ENCODE data around the gene ZNF408. TPM values are rescaled to one million over a fixed set of nuclear protein-coding genes. Genes with fewer than 3 reads are reported as not detected.

ZNF408 gene
- total RNA-seq, 1 experiment from 2014 or later: 19.8 TPM

DNA sequence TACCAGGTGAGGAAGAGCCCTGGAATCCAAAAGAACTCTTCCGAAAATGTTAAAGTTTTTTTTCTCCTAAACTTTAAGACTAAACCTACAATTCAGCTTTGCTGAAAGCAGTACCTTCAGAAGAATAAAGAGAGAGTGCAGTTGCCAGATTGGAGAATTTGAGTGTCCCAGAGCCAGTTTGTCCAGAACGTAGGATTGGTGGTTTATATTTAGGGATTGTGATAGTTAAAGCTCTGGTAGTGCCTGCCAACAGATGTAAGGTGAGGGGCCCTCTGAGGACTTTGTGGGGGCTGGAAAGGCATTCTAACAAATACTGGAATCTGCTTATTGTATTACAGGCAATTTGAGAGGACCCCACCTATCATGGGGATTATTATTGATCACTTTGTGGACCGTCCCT lies 43.6 kb upstream of the ZNF408 start:
- DNase-seq (ENCODE audit: low read depth, low spot score): no peak
- no peaks in the 10 kb centered on the region; the same call in 1 of the 2 replicates for H3K36me3 ChIP-seq (ENCODE audit: control insufficient read depth, insufficient read depth, low read length)
- in situ Hi-C loops (cut with HindIII; ENCODE audit: low pct_unique_long_range_greater_than_20kb, low sequenced_read_pairs): no loop called here
- intact Hi-C loops (cut with micrococcal nuclease; ENCODE audit: unreplicated experiment): no loop called here
- POLR2A ChIA-PET: no interaction called here
- no peak overlapping the region for H3K4me3 ChIP-seq (ENCODE audit: low read depth in 2 of 2, low read length in 2 of 2)
- no peaks in the 10 kb centered on the region for H3K9me3 ChIP-seq (ENCODE audit: control insufficient read depth, insufficient read depth, low read depth, low read length)
- no peak for ATAC-seq
- TF ChIP-seq, protein P1, sequence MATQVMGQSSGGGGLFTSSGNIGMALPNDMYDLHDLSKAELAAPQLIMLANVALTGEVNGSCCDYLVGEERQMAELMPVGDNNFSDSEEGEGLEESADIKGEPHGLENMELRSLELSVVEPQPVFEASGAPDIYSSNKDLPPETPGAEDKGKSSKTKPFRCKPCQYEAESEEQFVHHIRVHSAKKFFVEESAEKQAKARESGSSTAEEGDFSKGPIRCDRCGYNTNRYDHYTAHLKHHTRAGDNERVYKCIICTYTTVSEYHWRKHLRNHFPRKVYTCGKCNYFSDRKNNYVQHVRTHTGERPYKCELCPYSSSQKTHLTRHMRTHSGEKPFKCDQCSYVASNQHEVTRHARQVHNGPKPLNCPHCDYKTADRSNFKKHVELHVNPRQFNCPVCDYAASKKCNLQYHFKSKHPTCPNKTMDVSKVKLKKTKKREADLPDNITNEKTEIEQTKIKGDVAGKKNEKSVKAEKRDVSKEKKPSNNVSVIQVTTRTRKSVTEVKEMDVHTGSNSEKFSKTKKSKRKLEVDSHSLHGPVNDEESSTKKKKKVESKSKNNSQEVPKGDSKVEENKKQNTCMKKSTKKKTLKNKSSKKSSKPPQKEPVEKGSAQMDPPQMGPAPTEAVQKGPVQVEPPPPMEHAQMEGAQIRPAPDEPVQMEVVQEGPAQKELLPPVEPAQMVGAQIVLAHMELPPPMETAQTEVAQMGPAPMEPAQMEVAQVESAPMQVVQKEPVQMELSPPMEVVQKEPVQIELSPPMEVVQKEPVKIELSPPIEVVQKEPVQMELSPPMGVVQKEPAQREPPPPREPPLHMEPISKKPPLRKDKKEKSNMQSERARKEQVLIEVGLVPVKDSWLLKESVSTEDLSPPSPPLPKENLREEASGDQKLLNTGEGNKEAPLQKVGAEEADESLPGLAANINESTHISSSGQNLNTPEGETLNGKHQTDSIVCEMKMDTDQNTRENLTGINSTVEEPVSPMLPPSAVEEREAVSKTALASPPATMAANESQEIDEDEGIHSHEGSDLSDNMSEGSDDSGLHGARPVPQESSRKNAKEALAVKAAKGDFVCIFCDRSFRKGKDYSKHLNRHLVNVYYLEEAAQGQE (IDR thresholded peaks at IDR 0.05; ENCODE audit: insufficient read depth in 1 of 2, low read depth in 2 of 2, low read length in 1 of 2): no peak
- TF ChIP-seq SIN3A (IDR thresholded peaks at IDR 0.05; ENCODE audit: borderline replicate concordance, insufficient read depth, low read depth, low read length) (no peak), TCF7L2 (IDR thresholded peaks at IDR 0.05; ENCODE audit: low read depth, low read length) (no peak), POLR2AphosphoS5 (IDR thresholded peaks at IDR 0.05; ENCODE audit: low read depth, low read length) (no peak)
- TF ChIP-seq, protein P2, sequence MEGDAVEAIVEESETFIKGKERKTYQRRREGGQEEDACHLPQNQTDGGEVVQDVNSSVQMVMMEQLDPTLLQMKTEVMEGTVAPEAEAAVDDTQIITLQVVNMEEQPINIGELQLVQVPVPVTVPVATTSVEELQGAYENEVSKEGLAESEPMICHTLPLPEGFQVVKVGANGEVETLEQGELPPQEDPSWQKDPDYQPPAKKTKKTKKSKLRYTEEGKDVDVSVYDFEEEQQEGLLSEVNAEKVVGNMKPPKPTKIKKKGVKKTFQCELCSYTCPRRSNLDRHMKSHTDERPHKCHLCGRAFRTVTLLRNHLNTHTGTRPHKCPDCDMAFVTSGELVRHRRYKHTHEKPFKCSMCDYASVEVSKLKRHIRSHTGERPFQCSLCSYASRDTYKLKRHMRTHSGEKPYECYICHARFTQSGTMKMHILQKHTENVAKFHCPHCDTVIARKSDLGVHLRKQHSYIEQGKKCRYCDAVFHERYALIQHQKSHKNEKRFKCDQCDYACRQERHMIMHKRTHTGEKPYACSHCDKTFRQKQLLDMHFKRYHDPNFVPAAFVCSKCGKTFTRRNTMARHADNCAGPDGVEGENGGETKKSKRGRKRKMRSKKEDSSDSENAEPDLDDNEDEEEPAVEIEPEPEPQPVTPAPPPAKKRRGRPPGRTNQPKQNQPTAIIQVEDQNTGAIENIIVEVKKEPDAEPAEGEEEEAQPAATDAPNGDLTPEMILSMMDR (IDR thresholded peaks at IDR 0.05): no peak
- no TSS peak for BruUV-seq (replicated peaks)
- no peaks in the 10 kb centered on the region for H3K4me1 ChIP-seq (ENCODE audit: control insufficient read depth, insufficient read depth, low read length)
- H3K27me3 ChIP-seq (ENCODE audit: control insufficient read depth, insufficient read depth, low read length): no peaks in the 10 kb centered on the region
- H3K27ac ChIP-seq (ENCODE audit: low read length): no peak overlapping the region
- CTCF ChIA-PET: no interaction called here

DNA sequence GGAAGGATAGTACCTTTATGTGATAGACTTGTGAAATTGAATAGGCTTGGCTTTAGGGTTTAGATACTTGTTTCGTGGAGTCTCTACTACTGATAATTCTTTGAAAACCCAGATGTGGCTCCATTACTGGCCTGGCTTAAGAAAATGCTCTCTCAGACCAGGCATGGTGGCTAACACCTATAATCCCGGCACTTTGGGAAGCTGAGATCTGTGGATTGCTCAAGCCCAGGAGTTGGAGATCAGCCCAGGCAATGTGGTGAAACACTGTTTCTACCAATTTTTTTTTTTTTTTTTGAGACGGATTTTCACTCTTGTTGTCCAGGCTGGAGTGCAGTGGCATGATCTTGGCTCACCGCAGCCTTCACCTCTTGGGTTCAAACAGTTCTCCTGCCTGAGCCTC lies 42.6 kb upstream of the ZNF408 start:
- CTCF ChIA-PET: no interaction called here
- BruUV-seq (replicated peaks): no TSS peak
- Histone ChIP-seq H3K36me3 (ENCODE audit: control insufficient read depth, insufficient read depth, low read length) (no peaks in the 10 kb centered on the region; the same call in 1 of the 2 replicates), H3K9me3 (ENCODE audit: control insufficient read depth, insufficient read depth, low read depth, low read length) (no peaks in the 10 kb centered on the region), H3K27me3 (ENCODE audit: control insufficient read depth, insufficient read depth, low read length) (no peaks in the 10 kb centered on the region), H3K27ac (ENCODE audit: low read length) (no peak overlapping the region), H3K4me3 (ENCODE audit: low read depth in 2 of 2, low read length in 2 of 2) (no peak overlapping the region), H3K4me1 (ENCODE audit: control insufficient read depth, insufficient read depth, low read length) (no peaks in the 10 kb centered on the region)
- POLR2A ChIA-PET: no interaction called here
- no peak for DNase-seq (ENCODE audit: low read depth, low spot score)
- intact Hi-C loops (cut with micrococcal nuclease; ENCODE audit: unreplicated experiment) (no loop called here), in situ Hi-C loops (cut with HindIII; ENCODE audit: low pct_unique_long_range_greater_than_20kb, low sequenced_read_pairs) (no loop called here)
- TF ChIP-seq TCF7L2 (IDR thresholded peaks at IDR 0.05; ENCODE audit: low read depth, low read length) (no peak), SIN3A (IDR thresholded peaks at IDR 0.05; ENCODE audit: borderline replicate concordance, insufficient read depth, low read depth, low read length) (no peak), POLR2AphosphoS5 (IDR thresholded peaks at IDR 0.05; ENCODE audit: low read depth, low read length) (no peak)
- TF ChIP-seq, protein P1 (IDR thresholded peaks at IDR 0.05; ENCODE audit: insufficient read depth in 1 of 2, low read depth in 2 of 2, low read length in 1 of 2): no peak
- TF ChIP-seq, protein P2 (IDR thresholded peaks at IDR 0.05): no peak
- no peak for ATAC-seq

Measured in Panc1 (cell line).